Calu3 (cell line): ENCODE data around the gene CLK3. TPM values are rescaled to one million over a fixed set of nuclear protein-coding genes. Genes with fewer than 3 reads are reported as not detected.
A peak's percentile ranks its signal among the peaks of the same experiment; 100 is the strongest.

ENCODE experiments used
- BruUV-seq: library from RNA; stranded (reverse); fragments of 400-500 nt; replicated peaks from 2 replicates; lab custom pipeline; 2021; lab: Mats Ljungman, UMichigan
- CTCF ChIA-PET: fragments of 300-600 bp; sonication (Branson Sonifier 250); formaldehyde crosslinking; loops from one replicate; lab custom pipeline; 2022; ENCODE audit warnings: antibody characterized with exemption; lab: Charles Lee
- DNase-seq: peaks from one replicate; pipeline ENCODE4 v3.0.0; 2022
- H3K27ac Mint-ChIP-seq: one replicate; pipeline ENCODE4 v1.8.0; 2022; ENCODE audit warnings: mixed read lengths; ENCODE audit not compliant: unreplicated experiment
- H3K27me3 Mint-ChIP-seq: one replicate; pipeline ENCODE4 v1.8.0; 2022; ENCODE audit warnings: mixed read lengths; ENCODE audit not compliant: unreplicated experiment
- H3K36me3 Mint-ChIP-seq: one replicate; pipeline ENCODE4 v1.8.0; 2022; ENCODE audit warnings: mild to moderate bottlenecking, moderate library complexity, mixed read lengths; ENCODE audit not compliant: insufficient read depth, unreplicated experiment
- H3K4me1 Mint-ChIP-seq: one replicate; pipeline ENCODE4 v1.8.0; 2022; ENCODE audit warnings: mild to moderate bottlenecking, low read depth, mixed read lengths; ENCODE audit not compliant: unreplicated experiment
- H3K4me3 Mint-ChIP-seq: one replicate; pipeline ENCODE4 v1.8.0; 2022; ENCODE audit warnings: mild to moderate bottlenecking, low read depth, moderate library complexity, mixed read lengths; ENCODE audit not compliant: unreplicated experiment
- H3K9me3 Mint-ChIP-seq: one replicate; pipeline ENCODE4 v1.8.0; 2022; ENCODE audit warnings: low read depth, mixed read lengths; ENCODE audit not compliant: unreplicated experiment
- CTCF ChIP-seq: fragments of 200-600 bp; IDR thresholded peaks from one replicate; pipeline ENCODE4 v1.8.0; 2022; ENCODE audit warnings: antibody characterized with exemption; ENCODE audit not compliant: unreplicated experiment
- intact Hi-C: fragments of 100-400 bp; cut with micrococcal nuclease; formaldehyde crosslinking; loops from one replicate; pipeline ENCODE4 v1.10.0; 2022; ENCODE audit not compliant: unreplicated experiment
- total RNA-seq: library from RNA; stranded (reverse); gene quantifications from 2 replicates; pipeline ENCODE4 v1.2.3, GENCODE V29; 2022

The CLK3 gene
- total RNA-seq, 1 experiment from 2014 or later: 93.5 TPM

DNA sequence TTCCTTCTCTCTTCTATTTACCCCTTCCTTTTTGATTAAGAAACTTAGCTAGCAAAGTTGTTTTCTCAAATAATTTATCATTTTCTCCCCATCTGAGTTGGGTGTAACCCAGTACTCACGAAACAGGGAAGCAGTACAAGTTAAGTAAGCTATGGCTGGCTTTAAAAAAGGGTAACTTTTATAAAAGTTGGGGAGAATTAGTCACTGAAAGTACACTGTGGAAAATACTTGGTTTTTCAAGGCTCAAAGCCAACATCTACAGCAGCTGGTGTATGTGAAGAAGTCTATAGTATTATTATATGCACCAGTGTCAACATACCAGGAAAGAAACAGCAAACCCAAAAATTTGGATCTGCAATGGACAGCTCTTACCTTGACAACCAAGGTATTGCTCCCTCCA lies 25.5 kb downstream of the CLK3 start:
- TF ChIP-seq CTCF: no peak
- no TSS peak for BruUV-seq
- CTCF ChIA-PET: interaction anchor here (1.7 to 3.6 kb wide), 4 partner anchors 9 to 130 kb away, joined by 6 to 14 read pairs (median 8); no protein-coding TSS in a partner anchor
- intact Hi-C loops: loop anchor here (5.0 kb wide), 1 partner anchor 51 kb away; no protein-coding TSS in a partner anchor
- H3K27ac Mint-ChIP-seq: no peak overlapping the region
- H3K36me3 Mint-ChIP-seq: peaks cover 23% of the 10 kb centered on the region
- no peak for DNase-seq
- H3K4me3 Mint-ChIP-seq: no peak overlapping the region
- H3K9me3 Mint-ChIP-seq: no peaks in the 10 kb centered on the region
- peaks cover 29% of the 10 kb centered on the region for H3K4me1 Mint-ChIP-seq
- no peaks in the 10 kb centered on the region for H3K27me3 Mint-ChIP-seq

DNA sequence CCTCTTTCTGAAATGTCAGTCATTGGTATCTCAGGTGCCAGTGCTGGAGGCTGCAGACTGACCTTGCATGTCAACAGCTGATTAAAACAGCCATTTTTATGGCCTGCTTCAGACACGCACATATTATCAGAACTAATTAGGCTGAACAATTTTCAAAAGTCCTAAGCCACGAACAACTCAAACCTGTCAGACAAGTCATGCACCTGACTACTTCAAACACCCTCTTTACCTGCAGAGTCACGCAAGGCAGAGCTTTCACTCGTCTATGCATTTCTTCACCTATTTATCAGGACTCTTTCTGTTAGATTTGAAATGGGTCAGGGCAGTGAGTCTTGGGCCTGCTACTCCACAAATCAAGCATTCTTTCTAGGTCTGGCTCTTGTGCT lies 26.7 kb downstream of the CLK3 start:
- no peaks in the 10 kb centered on the region for H3K27me3 Mint-ChIP-seq
- no peak for TF ChIP-seq CTCF
- H3K4me1 Mint-ChIP-seq: peaks cover 29% of the 10 kb centered on the region
- no peaks in the 10 kb centered on the region for H3K9me3 Mint-ChIP-seq
- intact Hi-C loops: loop anchor here (2.0 to 5.0 kb wide), 2 partner anchors 50 to 126 kb away; no protein-coding TSS in a partner anchor
- H3K27ac Mint-ChIP-seq: peak overlapping the region; percentile 46
- peaks cover 22% of the 10 kb centered on the region for H3K36me3 Mint-ChIP-seq
- DNase-seq: peak; percentile 49
- no TSS peak for BruUV-seq
- peak overlapping the region; percentile 33 for H3K4me3 Mint-ChIP-seq
- CTCF ChIA-PET: interaction anchor here (1.0 to 3.6 kb wide), 7 partner anchors 9 to 268 kb away, joined by 3 to 14 read pairs (median 6); no protein-coding TSS in a partner anchor

GRCh38 chr15:74642734-74643664 lies 27.4 kb downstream of the CLK3 start:
- Mint-ChIP-seq H3K9me3 (no peaks in the 10 kb centered on the region), H3K36me3 (peaks cover 20% of the 10 kb centered on the region), H3K4me3 (peak overlapping the region; percentile 33), H3K27ac (peak overlapping the region; percentile 46), H3K4me1 (peaks cover 29% of the 10 kb centered on the region), H3K27me3 (no peaks in the 10 kb centered on the region)
- TF ChIP-seq CTCF: no peak
- CTCF ChIA-PET: interaction anchor here (1.0 to 3.6 kb wide), 6 partner anchors 8 to 269 kb away, joined by 3 to 14 read pairs (median 6); no protein-coding TSS in a partner anchor
- intact Hi-C loops: loop anchor here (2.0 to 5.0 kb wide), 2 partner anchors 49 to 126 kb away; no protein-coding TSS in a partner anchor
- DNase-seq: peak; percentile 38
- no TSS peak for BruUV-seq

GRCh38 chr15:74643665-74644204 lies 28.1 kb downstream of the CLK3 start:
- no peak for TF ChIP-seq CTCF
- DNase-seq: no peak
- Mint-ChIP-seq H3K4me1 (peaks cover 29% of the 10 kb centered on the region), H3K4me3 (no peak overlapping the region), H3K36me3 (peaks cover 17% of the 10 kb centered on the region), H3K9me3 (no peaks in the 10 kb centered on the region), H3K27ac (peak overlapping the region; percentile 46), H3K27me3 (no peaks in the 10 kb centered on the region)
- intact Hi-C loops: loop anchor here (2.0 to 5.0 kb wide), 2 partner anchors 49 to 125 kb away; no protein-coding TSS in a partner anchor
- BruUV-seq: no TSS peak
- CTCF ChIA-PET: no interaction called here
